Heart right ventricle (tissue), 16 donors: Measurements from ENCODE around the gene EFCC1. TPM values are rescaled to one million over a fixed set of nuclear protein-coding genes. Genes with fewer than 3 reads are reported as not detected.

ENCODE experiments used
- ATAC-seq, 8 donors: fragments of 200-7000 bp; cut with Tn5 transposase; one replicate each; pipeline ENCODE4 v1.9.1; 2020; ENCODE audit warnings: mild to moderate bottlenecking in 8 of 8, moderate library complexity in 8 of 8, moderate number of reproducible peaks in 1 of 8
- DNase-seq, 2 donors: peaks; one replicate each; pipeline ENCODE4 v3.0.0-alpha.2; 2020
- H3K27ac ChIP-seq, 10 donors: fragments of 200-600 bp; sonication (generic) in 2 of 10; one replicate each; pipeline versions ENCODE4 v1.5.0 to v1.8.0; 2020 to 2022; ENCODE audit warnings: mild to moderate bottlenecking in 3 of 10
- H3K27me3 ChIP-seq, 7 donors: fragments of 200-600 bp; one replicate each; pipeline ENCODE4 v1.8.0; 2021 to 2022; ENCODE audit warnings: mild to moderate bottlenecking in 2 of 7
- H3K36me3 ChIP-seq, 9 donors: fragments of 200-600 bp; sonication (generic) in 1 of 9; one replicate each; pipeline versions ENCODE4 v1.5.0 to v1.8.0; 2020 to 2022; ENCODE audit warnings: mild to moderate bottlenecking in 2 of 9
- H3K4me1 ChIP-seq, 9 donors: fragments of 200-600 bp; sonication (generic) in 1 of 9; one replicate each; pipeline versions ENCODE4 v1.5.0 to v1.8.0; 2020 to 2022; ENCODE audit warnings: mild to moderate bottlenecking in 4 of 9
- H3K4me3 ChIP-seq, 10 donors: fragments of 200-600 bp; sonication (generic) in 2 of 10; one replicate each; pipeline versions ENCODE4 v1.5.0 to v1.8.0; 2020 to 2022; ENCODE audit warnings: mild to moderate bottlenecking in 7 of 10, moderate library complexity in 2 of 10
- H3K9me3 ChIP-seq, 11 donors: fragments of 200-600 bp in 10 of 11; sonication (generic) in 2 of 11; one replicate each; pipeline versions ENCODE4 v1.5.0 to v1.8.0; 2013 to 2022; ENCODE audit warnings: mild to moderate bottlenecking in 2 of 11, control low read depth in 1 of 11, moderate library complexity in 1 of 11
- WGBS, 2 donors: extraction: QIAGEN DNeasy Blood & Tissue Kit; methylation state at CpG; one replicate each; pipeline ENCODE4 v1.1.7; 2013; ENCODE audit warnings: inconsistent platforms in 1 of 2; 5-methylcytosine and 5-hydroxymethylcytosine counted together
- intact Hi-C, 10 donors: fragments of 100-400 bp; cut with DNase I; formaldehyde crosslinking; loops; one replicate each; pipeline versions ENCODE4 v1.11.1 to v1.14.2; 2022
- polyA plus RNA-seq, 2 donors: library from polyadenylated mRNA; stranded (reverse); fragments of 200-250 nt; gene quantifications; one replicate each; pipeline ENCODE4 v1.2.3, GENCODE V29; 2013
- total RNA-seq, 10 donors: library from RNA; stranded (reverse); fragmentation: NEBNext Ultra II Directional in 3 of 10; extraction: Animal tissue kit (Norgen Biotek cat#: 25700) in 3 of 10; gene quantifications; one replicate each; pipeline versions ENCODE4 v1.2.1 to v1.2.4, GENCODE V29; 2021 to 2023
- TF ChIP-seq, protein P1 (sequence below), 9 donors: fragments of 200-600 bp; sonication (generic) in 2 of 9; IDR thresholded peaks; one replicate each; pipeline versions ENCODE4 v1.5.0 to v1.8.0; 2021 to 2022; ENCODE audit warnings: antibody characterized with exemption in 9 of 9, mild to moderate bottlenecking in 5 of 9, moderate library complexity in 1 of 9
- donor health status: Arrhythmogenic right ventricular cardiomyopathy.
- donor health status: ischemic (EF 13 %, LVEDD 7.1; RV severe dilation, severe dysfunction).
- donor health status: healthy with polysubstance abuse.
- donor health status: DM: no; HTN: yes; CAD: no.
- donor health status: DM: no; HTN: no; CAD: no.
- donor health status: ischemic (EF 25% LVEDD 6.9; RV normal size, moderate dysfunction).
- donor health status: ischemic (EF 25% LVEDD 5.7; RV mildly dilated, moderate dysfunction).
- donor health status: healthy.
- donor health status: DM: yes; HTN: yes; CAD: no.
- donor health status: Ischemic cardiomyopathy.
- donor health status: ischemic (EF 35%, LVEDD 5.7; RV mildly dilated, moderate dysfunction).
- donor health status: nonischemic (EF 11% LVEDD 7.7; RV severe dilation, severe dysfunction).
- donor health status: DM: yes; HTN: yes; CAD: no.
- donor health status: PGD.
- donor health status: ischemic (EF 29% LVEDD 5.4; RV normal size, mild dysfunction).
- donor health status: nonischemic (EF 23%, LVEDD 6.1; RV moderate dilation, normal function).

The EFCC1 gene
- total and polyA plus RNA-seq, 12 donors: 1.0 to 3.3 (median 2.1) TPM

DNA sequence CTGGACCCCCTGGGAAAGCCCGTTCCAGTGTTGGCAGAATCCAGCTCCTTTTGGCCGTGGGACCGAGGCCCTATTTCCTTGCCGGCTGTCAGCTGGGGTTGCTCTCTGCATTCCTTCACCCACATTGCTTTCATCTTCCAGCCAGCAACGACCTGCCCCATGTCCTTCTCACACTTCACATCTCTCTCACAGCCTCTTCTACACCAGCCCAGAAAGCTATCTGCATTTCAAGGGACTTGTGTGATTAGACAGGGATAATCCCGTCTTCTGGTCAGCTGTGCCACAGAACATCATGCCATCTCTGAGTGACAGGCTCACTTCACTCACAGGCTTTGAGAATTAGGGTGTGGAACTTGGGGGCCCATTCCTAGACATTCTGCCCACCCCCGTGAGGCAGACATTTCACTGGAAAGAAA is 16.4 kb downstream of the EFCC1 start:
- WGBS, 2 donors: 43 to 49% methylated on average over 7 of the region's 7 CpGs
- Histone ChIP-seq H3K36me3 (no peaks in the 10 kb centered on the region), H3K9me3 (no peaks in the 10 kb centered on the region), H3K4me1 (peaks cover 7 to 83% (median 53%) of the 10 kb centered on the region in 9 donors), H3K27me3 (no peaks in the 10 kb centered on the region), H3K27ac (peak overlapping the region; percentile 55 to 94 (median 88)), H3K4me3 (no peak overlapping the region)
- TF ChIP-seq, protein P1, sequence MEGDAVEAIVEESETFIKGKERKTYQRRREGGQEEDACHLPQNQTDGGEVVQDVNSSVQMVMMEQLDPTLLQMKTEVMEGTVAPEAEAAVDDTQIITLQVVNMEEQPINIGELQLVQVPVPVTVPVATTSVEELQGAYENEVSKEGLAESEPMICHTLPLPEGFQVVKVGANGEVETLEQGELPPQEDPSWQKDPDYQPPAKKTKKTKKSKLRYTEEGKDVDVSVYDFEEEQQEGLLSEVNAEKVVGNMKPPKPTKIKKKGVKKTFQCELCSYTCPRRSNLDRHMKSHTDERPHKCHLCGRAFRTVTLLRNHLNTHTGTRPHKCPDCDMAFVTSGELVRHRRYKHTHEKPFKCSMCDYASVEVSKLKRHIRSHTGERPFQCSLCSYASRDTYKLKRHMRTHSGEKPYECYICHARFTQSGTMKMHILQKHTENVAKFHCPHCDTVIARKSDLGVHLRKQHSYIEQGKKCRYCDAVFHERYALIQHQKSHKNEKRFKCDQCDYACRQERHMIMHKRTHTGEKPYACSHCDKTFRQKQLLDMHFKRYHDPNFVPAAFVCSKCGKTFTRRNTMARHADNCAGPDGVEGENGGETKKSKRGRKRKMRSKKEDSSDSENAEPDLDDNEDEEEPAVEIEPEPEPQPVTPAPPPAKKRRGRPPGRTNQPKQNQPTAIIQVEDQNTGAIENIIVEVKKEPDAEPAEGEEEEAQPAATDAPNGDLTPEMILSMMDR (IDR thresholded peaks at IDR 0.05): no peak
- no peak for DNase-seq
- ATAC-seq: no peak
- intact Hi-C loops: no loop called here

DNA sequence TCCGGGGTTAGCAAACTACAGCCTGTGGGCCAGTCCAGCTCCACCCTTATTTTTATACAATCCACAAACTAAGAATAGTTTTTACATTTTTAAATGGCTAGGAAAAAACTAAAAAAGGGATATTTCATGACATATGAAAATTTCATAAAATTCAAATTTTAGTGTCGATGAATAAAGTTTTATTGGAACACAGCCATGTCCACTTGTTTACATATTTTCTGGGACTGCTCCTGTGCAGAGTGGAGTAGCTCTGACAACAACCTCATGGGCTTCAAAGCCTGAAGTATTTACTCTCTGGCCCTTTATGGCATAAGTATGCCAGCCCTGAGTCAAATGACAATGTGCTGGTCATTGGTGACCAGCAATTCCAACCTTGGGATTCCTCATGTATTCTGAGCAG is 17.2 kb downstream of the EFCC1 start:
- Histone ChIP-seq H3K4me3 (no peak overlapping the region), H3K27ac (peak overlapping the region in 9 of 10 donors; percentile 83 to 94 (median 88)), H3K36me3 (no peaks in the 10 kb centered on the region), H3K9me3 (no peaks in the 10 kb centered on the region), H3K4me1 (peaks cover 7 to 87% (median 55%) of the 10 kb centered on the region in 9 donors), H3K27me3 (no peaks in the 10 kb centered on the region)
- ATAC-seq (no peak), DNase-seq (no peak)
- intact Hi-C loops: no loop called here
- 55 to 77% methylated on average over 2 of the region's 2 CpGs for WGBS, 2 donors
- TF ChIP-seq, protein P1 (IDR thresholded peaks at IDR 0.05): no peak

DNA sequence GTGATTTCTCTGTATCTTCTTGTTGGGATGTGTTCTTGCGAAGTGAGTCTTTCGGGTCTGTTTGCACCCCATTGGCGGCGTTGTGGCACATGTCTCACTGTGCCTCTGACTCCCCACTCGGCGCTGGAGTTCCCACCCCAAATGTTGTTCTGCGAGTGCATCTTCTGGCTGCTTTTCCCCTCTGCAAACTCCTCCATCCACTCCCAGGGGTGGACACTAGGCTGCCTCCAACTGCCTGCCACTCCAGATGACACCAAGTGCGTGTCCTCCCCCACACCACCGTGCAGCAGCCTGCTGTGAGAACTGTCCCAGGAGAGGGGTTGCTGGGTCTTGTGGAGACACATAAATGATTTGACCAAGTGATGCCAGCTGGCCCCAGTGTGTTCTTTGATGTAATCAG is 17.6 kb downstream of the EFCC1 start:
- 80 to 81% methylated on average over 9 of the region's 9 CpGs for WGBS, 2 donors
- TF ChIP-seq, protein P1 (IDR thresholded peaks at IDR 0.05): no peak
- H3K4me1 ChIP-seq: peaks cover 7 to 88% (median 51%) of the 10 kb centered on the region in 9 donors
- H3K27me3 ChIP-seq: no peaks in the 10 kb centered on the region
- H3K27ac ChIP-seq: peak overlapping the region in 7 of 10 donors; percentile 83 to 94 (median 89)
- H3K9me3 ChIP-seq: no peaks in the 10 kb centered on the region
- H3K36me3 ChIP-seq: no peaks in the 10 kb centered on the region
- intact Hi-C loops: no loop called here
- no peak overlapping the region for H3K4me3 ChIP-seq
- no peak for ATAC-seq
- DNase-seq: no peak

DNA sequence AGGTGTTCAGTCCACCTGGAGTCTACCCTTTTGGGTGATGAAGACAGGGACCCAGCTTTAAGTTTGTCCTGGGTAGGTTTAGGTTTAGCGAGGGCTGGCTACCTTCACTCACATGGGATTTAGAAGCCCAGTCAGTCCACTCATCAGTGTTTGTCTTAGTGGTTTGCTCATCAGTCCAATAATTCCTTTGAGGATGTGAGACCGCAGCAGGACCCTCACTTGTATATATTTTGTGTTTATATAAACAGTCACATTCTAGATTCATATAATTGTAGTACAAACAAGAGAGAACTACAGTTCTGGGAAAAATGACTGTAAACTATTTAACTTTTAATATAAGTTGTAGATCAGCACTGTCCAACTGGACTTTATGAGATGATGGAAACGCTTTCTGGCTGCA is 18.2 kb downstream of the EFCC1 start:
- Histone ChIP-seq H3K4me3 (no peak overlapping the region), H3K4me1 (peaks cover 7 to 88% (median 48%) of the 10 kb centered on the region in 9 donors), H3K27ac (peak overlapping the region in 3 of 10 donors; percentile 92 to 94 (median 93)), H3K9me3 (no peaks in the 10 kb centered on the region), H3K36me3 (no peaks in the 10 kb centered on the region), H3K27me3 (no peaks in the 10 kb centered on the region)
- 88 to 90% methylated on average over 3 of the region's 3 CpGs for WGBS, 2 donors
- DNase-seq (no peak), ATAC-seq (no peak)
- intact Hi-C loops: no loop called here
- TF ChIP-seq, protein P1 (IDR thresholded peaks at IDR 0.05): no peak
